Trophoblast cell (in vitro differentiated cells and primary cell): Measurements from ENCODE around the gene GALNTL6.

ENCODE experiments used
- DNase-seq, 2 donors: peaks; one replicate each; pipeline ENCODE4 v3.0.0-alpha.2; 2016
- H2AFZ ChIP-seq: 2 replicates; pipeline ENCODE4 v1.6.1; 2013; ENCODE audit warnings: low read length, moderate library complexity, mild to moderate bottlenecking; ENCODE audit not compliant: insufficient read depth, poor library complexity
- H2AK5ac ChIP-seq: 2 replicates; pipeline ENCODE4 v1.6.1; 2013; ENCODE audit warnings: mild to moderate bottlenecking, low read length
- H2BK120ac ChIP-seq: 2 replicates; pipeline ENCODE4 v1.6.1; 2013; ENCODE audit warnings: low read length, mild to moderate bottlenecking, moderate library complexity; ENCODE audit not compliant: insufficient read depth, poor library complexity
- H2BK12ac ChIP-seq: 2 replicates; pipeline ENCODE4 v1.6.1; 2013; ENCODE audit warnings: mild to moderate bottlenecking, low read length, moderate library complexity
- H2BK5ac ChIP-seq: 2 replicates; pipeline ENCODE4 v1.6.1; 2013; ENCODE audit warnings: low read length, low read depth, moderate library complexity, mild to moderate bottlenecking; ENCODE audit not compliant: poor library complexity
- H3K14ac ChIP-seq: 2 replicates; pipeline ENCODE4 v1.6.1; 2013; ENCODE audit warnings: mild to moderate bottlenecking, low read length
- H3K18ac ChIP-seq: 2 replicates; pipeline ENCODE4 v1.6.1; 2013; ENCODE audit warnings: mild to moderate bottlenecking, low read length
- H3K23ac ChIP-seq: 2 replicates; pipeline ENCODE4 v1.6.1; 2013; ENCODE audit warnings: low read length
- H3K27ac ChIP-seq: 2 replicates; pipeline ENCODE4 v1.5.1; 2013; ENCODE audit warnings: low read depth, mild to moderate bottlenecking, inconsistent platforms, low read length, moderate library complexity
- H3K27me3 ChIP-seq: 2 replicates; pipeline ENCODE4 v1.6.1; 2013; ENCODE audit warnings: inconsistent platforms, mild to moderate bottlenecking, low read length, moderate library complexity; ENCODE audit not compliant: insufficient read depth
- H3K36me3 ChIP-seq, 2 experiments: 1 replicate in 1 of 2; 2 replicates in 1 of 2; pipeline ENCODE4 v1.6.1; 2013; ENCODE audit warnings: low read length in 2 of 2, mild to moderate bottlenecking in 2 of 2, moderate library complexity in 1 of 2; ENCODE audit not compliant: insufficient read depth in 2 of 2, control insufficient read depth in 1 of 2
- H3K4ac ChIP-seq: 2 replicates; pipeline ENCODE4 v1.6.1; 2013; ENCODE audit warnings: low read depth, mild to moderate bottlenecking, low read length, moderate library complexity
- H3K4me1 ChIP-seq, 2 experiments: 1 replicate in 1 of 2; 2 replicates in 1 of 2; pipeline ENCODE4 v1.6.1; 2013; ENCODE audit warnings: low read length in 2 of 2, mild to moderate bottlenecking in 2 of 2, moderate library complexity in 1 of 2; ENCODE audit not compliant: insufficient read depth in 2 of 2, control insufficient read depth in 1 of 2
- H3K4me2 ChIP-seq: 2 replicates; pipeline ENCODE4 v1.6.1; 2013; ENCODE audit warnings: inconsistent platforms, mild to moderate bottlenecking, low read length, moderate library complexity
- H3K4me3 ChIP-seq: 2 replicates; pipeline ENCODE4 v1.5.1; 2013; ENCODE audit warnings: mild to moderate bottlenecking, low read depth, low read length, inconsistent platforms
- H3K79me1 ChIP-seq: one replicate; pipeline ENCODE4 v1.6.1; 2013; ENCODE audit warnings: low read length
- H3K79me2 ChIP-seq: 2 replicates; pipeline ENCODE4 v1.6.1; 2013; ENCODE audit warnings: low read length, mild to moderate bottlenecking; ENCODE audit not compliant: control insufficient read depth, insufficient read depth, poor library complexity
- H3K9ac ChIP-seq: 2 replicates; pipeline ENCODE4 v1.6.1; 2013; ENCODE audit warnings: mild to moderate bottlenecking, low read length
- H3K9me3 ChIP-seq: 2 replicates; pipeline ENCODE4 v1.6.1; 2013; ENCODE audit warnings: low read depth, mild to moderate bottlenecking, control low read depth, inconsistent platforms, low read length; ENCODE audit not compliant: insufficient read depth
- H4K12ac ChIP-seq: 2 replicates; pipeline ENCODE4 v1.6.1; 2013; ENCODE audit warnings: low read depth, mild to moderate bottlenecking, low read length, moderate library complexity
- H4K8ac ChIP-seq: 2 replicates; pipeline ENCODE4 v1.6.1; 2013; ENCODE audit warnings: low read depth, mild to moderate bottlenecking, low read length, moderate library complexity
- H4K91ac ChIP-seq: one replicate; pipeline ENCODE4 v1.6.1; 2013; ENCODE audit warnings: low read depth, mild to moderate bottlenecking, low read length, moderate library complexity
- WGBS: extraction: QIAGEN DNeasy Blood & Tissue Kit; methylation state at CpG from one replicate; pipeline ENCODE4 v1.1.7; 2013; ENCODE audit warnings: missing lambda C conversion rate; ENCODE audit not compliant: insufficient read length, insufficient coverage; ENCODE audit errors: extremely low coverage; 5-methylcytosine and 5-hydroxymethylcytosine counted together

The GALNTL6 gene

GRCh38 chr4:172938870-172939269, 1125.7 kb downstream of the GALNTL6 start:
- Histone ChIP-seq H2BK120ac (no peak overlapping the region), H3K79me2 (no peaks in the 10 kb centered on the region), H2AFZ (no peak overlapping the region), H3K4me1 (no peaks in the 10 kb centered on the region), H3K4me2 (no peak overlapping the region), H3K4ac (no peak overlapping the region), H4K12ac (no peak overlapping the region), H2AK5ac (no peak overlapping the region), H3K14ac (no peak overlapping the region), H3K27ac (no peak overlapping the region), H4K8ac (no peak overlapping the region), H3K27me3 (no peaks in the 10 kb centered on the region), H2BK12ac (no peak overlapping the region), H2BK5ac (no peak overlapping the region), H3K79me1 (no peaks in the 10 kb centered on the region), H3K23ac (no peak overlapping the region), H4K91ac (no peak overlapping the region), H3K18ac (no peak overlapping the region), H3K9ac (no peak overlapping the region), H3K4me3 (no peak overlapping the region), H3K9me3 (no peaks in the 10 kb centered on the region), H3K36me3 (no peaks in the 10 kb centered on the region)
- DNase-seq, result peak; percentile 50 to 74
- WGBS, result no CpG with 5 or more reads among the region's 1 CpG

- H3K36me3 ChIP-seq, result no peaks in the 10 kb centered on the region
- no peak overlapping the region for H3K14ac ChIP-seq
- no peak overlapping the region for H4K12ac ChIP-seq
- H3K27me3 ChIP-seq, result no peaks in the 10 kb centered on the region
- no peak overlapping the region for H4K91ac ChIP-seq
- H2BK120ac ChIP-seq, result no peak overlapping the region
- no peak overlapping the region for H3K4me3 ChIP-seq
- no peak overlapping the region for H3K18ac ChIP-seq
- DNase-seq, result no peak
- no peaks in the 10 kb centered on the region for H3K79me2 ChIP-seq
- no peak overlapping the region for H2AK5ac ChIP-seq
- WGBS, result no CpG with 5 or more reads among the region's 3 CpGs
- no peaks in the 10 kb centered on the region for H3K79me1 ChIP-seq
- H3K27ac ChIP-seq, result no peak overlapping the region
- no peaks in the 10 kb centered on the region for H3K9me3 ChIP-seq
- H3K4ac ChIP-seq, result no peak overlapping the region
- no peak overlapping the region for H2AFZ ChIP-seq
- no peaks in the 10 kb centered on the region for H3K4me1 ChIP-seq
- H3K9ac ChIP-seq, result no peak overlapping the region
- no peak overlapping the region for H3K23ac ChIP-seq
- no peak overlapping the region for H3K4me2 ChIP-seq
- no peak overlapping the region for H4K8ac ChIP-seq
- H2BK5ac ChIP-seq, result no peak overlapping the region
- no peak overlapping the region for H2BK12ac ChIP-seq
Observed at GRCh38 chr4:172942840-172943239, 1129.6 kb downstream of the GALNTL6 start.

- no peaks in the 10 kb centered on the region for H3K27me3 ChIP-seq
- H3K18ac ChIP-seq, result no peak overlapping the region
- H3K9me3 ChIP-seq, result no peaks in the 10 kb centered on the region
- H3K9ac ChIP-seq, result no peak overlapping the region
- H2BK120ac ChIP-seq, result no peak overlapping the region
- no peak for DNase-seq
- H2AK5ac ChIP-seq, result no peak overlapping the region
- no peaks in the 10 kb centered on the region for H3K79me2 ChIP-seq
- no peaks in the 10 kb centered on the region for H3K79me1 ChIP-seq
- no peaks in the 10 kb centered on the region for H3K4me1 ChIP-seq
- no peak overlapping the region for H3K4me3 ChIP-seq
- H3K23ac ChIP-seq, result no peak overlapping the region
- H3K4me2 ChIP-seq, result no peak overlapping the region
- no peak overlapping the region for H2BK12ac ChIP-seq
- H2AFZ ChIP-seq, result no peak overlapping the region
- H3K27ac ChIP-seq, result no peak overlapping the region
- no peak overlapping the region for H4K91ac ChIP-seq
- no peaks in the 10 kb centered on the region for H3K36me3 ChIP-seq
- no peak overlapping the region for H4K12ac ChIP-seq
- no peak overlapping the region for H4K8ac ChIP-seq
- H2BK5ac ChIP-seq, result no peak overlapping the region
- H3K14ac ChIP-seq, result no peak overlapping the region
- no peak overlapping the region for H3K4ac ChIP-seq
Observed at GRCh38 chr4:172945611-172946010, 1132.4 kb downstream of the GALNTL6 start.

GRCh38 chr4:172946503-172946902, 1133.3 kb downstream of the GALNTL6 start:
- Histone ChIP-seq H3K27me3 (no peaks in the 10 kb centered on the region), H2AFZ (no peak overlapping the region), H2BK120ac (no peak overlapping the region), H2BK12ac (no peak overlapping the region), H3K18ac (no peak overlapping the region), H3K9ac (no peak overlapping the region), H3K79me1 (no peaks in the 10 kb centered on the region), H3K4me1 (no peaks in the 10 kb centered on the region), H3K36me3 (no peaks in the 10 kb centered on the region), H2BK5ac (no peak overlapping the region), H3K4ac (no peak overlapping the region), H3K79me2 (no peaks in the 10 kb centered on the region), H3K27ac (no peak overlapping the region), H3K14ac (no peak overlapping the region), H2AK5ac (no peak overlapping the region), H3K23ac (no peak overlapping the region), H3K4me2 (no peak overlapping the region), H3K4me3 (no peak overlapping the region), H4K8ac (no peak overlapping the region), H3K9me3 (no peaks in the 10 kb centered on the region), H4K12ac (no peak overlapping the region), H4K91ac (no peak overlapping the region)
- no CpG with 5 or more reads among the region's 1 CpG for WGBS
- DNase-seq, result no peak
